HG03108 (cell line): ENCODE data around the gene GJD3.
"Not testable (repeated sequence)": the region's sequence is repeated elsewhere in the genome, so short reads cannot be mapped to it uniquely, and the experiment has no call there.

Experiments
- ATAC-seq: cut with Tn5 transposase; IDR thresholded peaks from one replicate; pipeline ENCODE4 v1.9.1; 2021; ENCODE audit warnings: moderate library complexity; ENCODE audit not compliant: unreplicated experiment

Gene GJD3

DNA sequence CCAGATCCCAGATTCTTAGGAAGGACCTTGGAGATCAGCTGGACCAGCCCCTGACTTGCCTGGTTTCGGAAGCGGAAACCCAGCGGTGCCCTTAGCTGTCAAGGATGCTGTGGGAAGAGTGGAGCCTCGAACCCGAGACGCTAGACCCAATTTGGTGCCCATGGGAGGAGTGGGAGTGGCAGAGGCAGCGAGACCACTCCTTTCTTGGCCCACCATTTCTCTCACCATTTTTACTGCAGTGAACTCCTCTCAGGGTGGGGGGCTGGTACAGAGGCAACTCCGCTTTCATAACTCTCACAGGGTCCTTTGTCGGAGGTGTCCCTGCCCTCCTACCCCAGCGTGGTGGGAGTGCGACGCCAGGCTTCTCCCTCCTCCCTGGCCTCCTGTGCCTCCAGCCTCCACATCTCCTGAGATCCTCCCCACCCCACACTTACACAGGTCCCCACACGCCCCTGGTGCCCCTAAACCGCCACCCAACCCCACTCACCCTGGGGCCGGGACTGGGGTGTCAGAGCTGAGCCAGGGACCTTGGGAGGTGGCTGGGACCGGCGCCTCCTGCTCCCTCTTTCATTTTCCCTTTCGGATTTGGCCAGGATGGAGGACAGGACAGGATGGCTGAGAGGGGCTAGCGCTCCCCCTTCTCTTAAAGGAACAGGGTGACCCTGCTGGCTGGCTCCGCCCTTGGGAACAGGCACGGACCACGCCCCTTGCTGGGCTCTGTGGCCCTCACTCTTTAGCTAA lies at the start of gene GJD3:
Gene GJD3 (minus strand): TSS at position 617 of the 741 bp plus-strand sequence. CDS start 922 bp downstream, outside the sequence.
- no peak for ATAC-seq

DNA sequence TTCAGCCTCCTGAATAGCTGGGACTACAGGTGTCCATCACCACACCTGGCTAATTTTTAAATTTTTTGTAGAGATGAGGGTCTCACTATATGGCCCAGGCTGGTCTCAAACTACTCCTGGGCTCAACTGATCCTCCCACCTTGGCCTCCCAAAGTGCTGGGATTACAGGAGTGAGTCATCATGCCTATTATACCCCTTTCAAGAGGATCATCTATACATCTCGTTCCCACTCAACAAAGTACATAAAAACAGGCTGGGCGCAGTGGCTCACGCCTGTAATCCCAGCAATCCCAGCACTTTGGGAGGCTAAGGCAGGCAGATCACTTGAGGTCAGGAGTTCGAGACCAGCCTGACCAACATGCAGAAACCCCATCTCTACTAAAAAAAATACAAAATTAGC lies 49.8 kb upstream of the GJD3 start:
- not testable (repeated sequence) for ATAC-seq

GRCh38 chr17:40412880-40413279 lies 48.3 kb upstream of the GJD3 start:
- ATAC-seq: no peak

- ATAC-seq: no peak
Measured at GRCh38 chr17:40411821-40412220, 47.3 kb upstream of the GJD3 start.

DNA sequence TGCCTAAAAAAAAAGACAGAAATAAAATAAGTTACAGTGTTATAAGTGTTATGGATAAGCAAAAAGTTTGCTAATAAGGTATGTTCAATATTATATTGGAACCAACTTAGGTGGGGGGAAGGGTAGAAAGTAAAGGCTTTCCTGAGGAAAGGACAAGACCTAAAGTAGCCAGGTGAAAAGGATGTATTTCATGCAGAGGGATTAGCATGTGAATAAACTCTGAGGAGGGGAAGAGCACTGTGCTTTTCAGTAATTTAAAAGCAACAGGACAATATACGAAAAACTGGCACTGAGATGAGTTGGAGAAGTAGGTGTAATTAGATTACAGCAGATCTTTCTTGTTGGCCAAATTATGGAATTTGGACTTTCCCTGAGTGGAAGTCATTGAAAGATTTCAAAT lies 45.5 kb upstream of the GJD3 start:
- no peak for ATAC-seq

DNA sequence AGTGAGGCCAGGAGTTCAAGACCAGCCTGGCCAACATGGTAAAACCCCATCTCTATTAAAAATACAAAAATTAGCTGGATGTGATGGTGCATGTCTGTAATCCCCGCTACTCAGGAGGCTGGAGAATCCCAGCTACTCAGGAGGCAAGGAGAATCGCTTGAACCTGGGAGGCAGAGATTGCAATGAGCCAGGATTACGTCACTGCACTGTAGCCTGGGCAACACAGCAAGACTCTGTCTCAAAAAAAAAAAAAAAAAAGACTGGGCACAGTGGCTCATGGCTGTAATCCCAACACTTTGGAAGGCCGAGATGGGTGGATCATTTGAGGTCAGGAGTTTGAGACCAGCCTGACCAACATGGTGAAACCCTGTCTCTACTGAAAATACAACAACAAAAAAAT lies 45.0 kb upstream of the GJD3 start:
- not testable (repeated sequence) for ATAC-seq

GRCh38 chr17:40407460-40407859 lies 42.9 kb upstream of the GJD3 start:
- no peak for ATAC-seq

DNA sequence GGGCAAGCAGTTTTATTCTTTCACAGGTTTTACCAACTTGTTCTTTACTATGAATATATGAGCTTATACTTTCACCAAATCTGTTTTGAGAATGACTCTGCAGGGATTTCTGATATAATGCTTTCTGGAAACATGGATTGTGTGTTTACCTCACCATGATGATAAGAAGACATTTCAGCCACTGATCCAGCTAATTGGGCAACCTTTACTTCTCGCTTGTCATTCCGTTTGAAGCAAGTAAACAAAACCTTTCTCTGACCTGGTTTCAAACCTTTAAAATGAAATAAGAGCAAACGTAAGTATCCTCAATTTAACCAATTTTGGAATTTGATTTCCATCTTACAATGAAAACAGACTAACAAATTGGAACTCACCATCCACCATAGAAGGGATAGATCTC lies 39.5 kb upstream of the GJD3 start:
- ATAC-seq: no peak

GRCh38 chr17:40402668-40403067 lies 38.1 kb upstream of the GJD3 start:
- ATAC-seq: no peak

- no peak for ATAC-seq
Measured at GRCh38 chr17:40399185-40399584, 34.6 kb upstream of the GJD3 start.

GRCh38 chr17:40386555-40386954 lies 22.0 kb upstream of the GJD3 start:
- ATAC-seq: not testable (repeated sequence)

DNA sequence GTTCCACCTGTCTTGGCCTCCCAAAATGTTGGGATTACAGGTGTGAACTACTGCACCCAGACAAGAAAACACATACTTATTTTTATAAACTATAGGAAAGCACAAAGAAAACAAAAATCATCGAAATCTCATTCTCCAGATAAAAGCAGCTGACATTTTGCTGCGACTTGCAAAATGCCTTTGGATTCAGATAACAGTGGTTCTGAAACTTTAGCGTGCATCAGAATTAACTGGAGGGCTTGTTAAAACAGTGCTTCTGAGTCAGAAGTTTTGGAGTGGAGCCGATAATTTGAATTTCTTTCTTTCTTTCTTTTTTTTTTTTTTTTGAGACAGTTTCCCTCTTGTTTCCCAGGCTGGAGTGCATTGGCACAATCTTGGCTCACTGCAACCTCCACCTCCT lies 17.7 kb upstream of the GJD3 start:
- ATAC-seq: no peak

- ATAC-seq: no peak
Measured at GRCh38 chr17:40378966-40379365, 14.4 kb upstream of the GJD3 start.

GRCh38 chr17:40377832-40378231 lies 13.3 kb upstream of the GJD3 start:
- ATAC-seq: no peak

DNA sequence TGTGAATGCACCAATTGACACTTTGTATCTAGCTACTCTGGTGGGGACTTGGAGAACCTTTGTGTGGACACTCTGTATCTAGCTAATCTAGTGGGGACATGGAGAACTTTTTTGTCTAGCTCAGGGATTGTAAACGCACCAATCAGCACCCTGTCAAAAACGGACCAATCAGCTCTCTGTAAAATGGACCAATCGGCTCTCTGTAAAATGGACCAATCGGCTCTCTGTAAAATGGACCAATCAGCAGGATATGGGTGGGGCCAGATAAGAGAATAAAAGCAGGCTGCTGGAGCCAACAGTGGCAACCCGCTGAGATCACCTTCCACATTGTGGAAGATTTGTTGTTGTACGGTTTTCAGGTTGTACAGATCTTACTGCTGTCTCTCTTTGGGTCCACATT lies 12.0 kb upstream of the GJD3 start:
- ATAC-seq: not testable (repeated sequence)

- not testable (repeated sequence) for ATAC-seq
Measured at GRCh38 chr17:40375786-40376185, 11.2 kb upstream of the GJD3 start.

GRCh38 chr17:40374821-40375498 lies 10.4 kb upstream of the GJD3 start:
- ATAC-seq: no peak

GRCh38 chr17:40373999-40374398 lies 9.5 kb upstream of the GJD3 start:
- ATAC-seq: no peak

GRCh38 chr17:40373324-40373723 lies 8.8 kb upstream of the GJD3 start:
- no peak for ATAC-seq

GRCh38 chr17:40372644-40373043 lies 8.1 kb upstream of the GJD3 start:
- not testable (repeated sequence) for ATAC-seq

- no peak for ATAC-seq
Measured at GRCh38 chr17:40372031-40372430, 7.5 kb upstream of the GJD3 start.

GRCh38 chr17:40371261-40371929 lies 6.9 kb upstream of the GJD3 start:
- no peak for ATAC-seq
